Stimulated activated CD8-positive, alpha-beta memory T cell treated with anti-CD3 and anti-CD28 coated beads, Interleukin-7, amount 100 ng/mL, for 48 hours (primary cell): Measurements from ENCODE around the gene GSTT2B.
"Not testable (repeated sequence)": the region's sequence is repeated elsewhere in the genome, so short reads cannot be mapped to it uniquely, and the experiment has no call there.

Experiments used
- DNase-seq, 2 donors: peaks; one replicate each; pipeline ENCODE4 v3.0.0-alpha.2; 2020; ENCODE audit warnings: low read depth in 1 of 2; ENCODE audit errors: extremely low read depth in 1 of 2

The GSTT2B gene

GRCh38 chr22:23961084-23961771 lies at the start of gene GSTT2B:
Gene GSTT2B (minus strand): TSS chr22:23961195. CDS start chr22:23961131, 64 bp downstream.
- not testable (repeated sequence) for DNase-seq

GRCh38 chr22:24010018-24010391 lies 49.0 kb upstream of the GSTT2B start:
- DNase-seq = no peak

- DNase-seq = no peak
Observed at GRCh38 chr22:24009227-24010017, 48.4 kb upstream of the GSTT2B start.

- DNase-seq = no peak
Observed at GRCh38 chr22:24008381-24009226, 47.6 kb upstream of the GSTT2B start.

- no peak for DNase-seq
Observed at GRCh38 chr22:24008022-24008283, 47.0 kb upstream of the GSTT2B start.

- DNase-seq = no peak
Observed at GRCh38 chr22:24007253-24008021, 46.4 kb upstream of the GSTT2B start.

GRCh38 chr22:24006914-24007214 lies 45.9 kb upstream of the GSTT2B start:
- DNase-seq = no peak

- DNase-seq = no peak
Observed at GRCh38 chr22:24006207-24006913, 45.4 kb upstream of the GSTT2B start.

- no peak for DNase-seq
Observed at GRCh38 chr22:24005201-24005600, 44.2 kb upstream of the GSTT2B start, which contains the start of gene GSTT4. Gene GSTT4 (minus strand): TSS chr22:24005453. CDS start chr22:24005356, 97 bp downstream.

- DNase-seq = no peak
Observed at GRCh38 chr22:24003887-24004286, 42.9 kb upstream of the GSTT2B start.

- DNase-seq = no peak
Observed at GRCh38 chr22:24002851-24003250, 41.9 kb upstream of the GSTT2B start.

- no peak for DNase-seq
Observed at GRCh38 chr22:24002272-24002671, 41.3 kb upstream of the GSTT2B start.

- DNase-seq = no peak
Observed at GRCh38 chr22:24001314-24001713, 40.3 kb upstream of the GSTT2B start.

GRCh38 chr22:23999779-24000178 lies 38.8 kb upstream of the GSTT2B start:
- DNase-seq = not testable (repeated sequence)

GRCh38 chr22:23997092-23997491 lies 36.1 kb upstream of the GSTT2B start:
- DNase-seq = no peak

- DNase-seq = not testable (repeated sequence)
Observed at GRCh38 chr22:23993581-23994177, 32.7 kb upstream of the GSTT2B start.

GRCh38 chr22:23993080-23993479 lies 32.1 kb upstream of the GSTT2B start:
- DNase-seq = not testable (repeated sequence)

GRCh38 chr22:23989583-23990244 lies 28.7 kb upstream of the GSTT2B start:
- not testable (repeated sequence) for DNase-seq

GRCh38 chr22:23986538-23987178 lies 25.7 kb upstream of the GSTT2B start:
- not testable (repeated sequence) for DNase-seq
